HepG2 (cell line): Measurements from ENCODE around the gene FHIT. TPM values are rescaled to one million over a fixed set of nuclear protein-coding genes. Genes with fewer than 3 reads are reported as not detected.

ENCODE experiments used
- ATAC-seq: fragments of 200-7000 bp; cut with Tn5 transposase; 3 replicates; pipeline ENCODE4 v1.9.1; 2020; ENCODE audit warnings: mild to moderate bottlenecking, moderate library complexity
- BruUV-seq: library from RNA; stranded (reverse); fragments of 400-500 nt; replicated peaks from 2 replicates; lab custom pipeline; 2021; lab: Mats Ljungman, UMichigan
- CTCF ChIA-PET: fragments of 300-600 bp; formaldehyde crosslinking; extraction: SDS; loops from one replicate; lab custom pipeline; 2021; ENCODE audit warnings: low total read pairs, inconsistent platforms, low intra/inter-chr PET ratio; lab: Yijun Ruan, JAX
- POLR2A ChIA-PET: fragments of 350-600 bp; sonication (Branson Sonifier 250); formaldehyde crosslinking; loops from one replicate; lab custom pipeline; 2020; ENCODE audit warnings: antibody characterized with exemption, inconsistent platforms; lab: Yijun Ruan, JAX
- DNase-seq: peaks from one replicate; pipeline ENCODE4 v3.0.0-alpha.2; 2015; ENCODE audit warnings: low spot score
- FAIRE-seq: peaks from 3 replicates; lab custom pipeline; 2011; peaks lifted over from hg19 to GRCh38; lab: Jason Lieb, UNC
- H2AFZ ChIP-seq: one replicate; pipeline ENCODE4 v1.6.1; 2011; ENCODE audit warnings: low read length, inconsistent platforms
- H3K27ac ChIP-seq: fragments of 300-600 bp; 3 replicates; pipeline ENCODE4 v1.8.0; 2011; ENCODE audit warnings: mixed run types, mild to moderate bottlenecking, mixed read lengths, low read length, inconsistent platforms; ENCODE audit not compliant: insufficient read depth; ENCODE audit errors: extremely low read length
- H3K27me3 ChIP-seq, 2 experiments: fragments of 200-600 bp in 1 of 2; 2 replicates in 1 of 2; 3 replicates in 1 of 2; pipeline versions ENCODE4 v1.6.0 to v1.8.0; 2011; ENCODE audit warnings: low read length in 2 of 2, mild to moderate bottlenecking in 2 of 2, moderate library complexity in 2 of 2, inconsistent platforms in 1 of 2; ENCODE audit not compliant: insufficient read depth in 2 of 2, control insufficient read depth in 1 of 2
- H3K36me3 ChIP-seq, 2 experiments: fragments of 200-600 bp in 1 of 2; replicated peaks in 1 of 2; 2 replicates in 1 of 2; 3 replicates in 1 of 2; pipeline versions ENCODE4 v1.5.1 to v1.8.0; 2011; ENCODE audit warnings: low read length in 2 of 2, inconsistent platforms in 1 of 2; ENCODE audit not compliant: insufficient read depth in 2 of 2, control insufficient read depth in 1 of 2
- H3K4me1 ChIP-seq: 2 replicates; pipeline ENCODE4 v1.5.1; 2012; ENCODE audit warnings: low read length, inconsistent platforms; ENCODE audit not compliant: insufficient read depth
- H3K4me2 ChIP-seq: 2 replicates; pipeline ENCODE4 v1.6.0; 2011; ENCODE audit warnings: low read depth, low read length, inconsistent platforms
- H3K4me3 ChIP-seq, 3 experiments: fragments of 200-600 bp in 1 of 3; sonication (generic), shearing (Covaris generic) in 1 of 3; replicated peaks in 1 of 3; 2 replicates each; pipeline ENCODE4 v1.5.1; 2011 to 2016; ENCODE audit warnings: low read length in 3 of 3, inconsistent platforms in 2 of 3, low read depth in 2 of 3, mild to moderate bottlenecking in 2 of 3, control low read depth in 1 of 3, mixed read lengths in 1 of 3; ENCODE audit not compliant: insufficient read depth in 1 of 3
- H3K79me2 ChIP-seq: one replicate; pipeline ENCODE4 v1.6.1; 2011; ENCODE audit warnings: low read length, inconsistent platforms; ENCODE audit not compliant: insufficient read depth
- H3K9ac ChIP-seq: 2 replicates; pipeline ENCODE4 v1.6.0; 2011; ENCODE audit warnings: mild to moderate bottlenecking, low read depth, low read length, inconsistent platforms; ENCODE audit not compliant: insufficient read depth
- H3K9me3 ChIP-seq: 2 replicates; pipeline ENCODE4 v1.5.1; 2012; ENCODE audit warnings: mild to moderate bottlenecking, low read length
- H4K20me1 ChIP-seq: 2 replicates; pipeline ENCODE4 v1.6.0; 2011; ENCODE audit warnings: inconsistent platforms, mild to moderate bottlenecking, low read length, moderate library complexity; ENCODE audit not compliant: insufficient read depth
- GTF3A ChIP-seq: sonication (generic); formaldehyde crosslinking; conservative IDR thresholded peaks from 2 replicates; pipeline ENCODE4 v1.4.0; 2020; ENCODE audit warnings: mild to moderate bottlenecking, missing genetic modification reagents
- HCFC1 ChIP-seq: fragments of 150-350 bp; IDR thresholded peaks from 2 replicates; pipeline ENCODE4 v1.6.1; 2014; ENCODE audit warnings: low read depth, low read length
- MAFF ChIP-seq: IDR thresholded peaks from 2 replicates; pipeline ENCODE4 v1.6.1; 2011; ENCODE audit warnings: low read depth, low read length, improper control_type of control experiment
- MAFK ChIP-seq, 2 experiments: IDR thresholded peaks in 1 of 2; conservative IDR thresholded peaks in 1 of 2; 2 replicates each; pipeline ENCODE4 v1.6.1; 2011; ENCODE audit warnings: improper control_type of control experiment in 2 of 2, low read length in 2 of 2
- MTA3 ChIP-seq: sonication (generic); formaldehyde crosslinking; IDR thresholded peaks from 2 replicates; pipeline ENCODE4 v1.4.0; 2020; ENCODE audit warnings: missing genetic modification reagents
- MXD4 ChIP-seq: IDR thresholded peaks from 2 replicates; pipeline ENCODE4 v1.6.1; 2016; ENCODE audit warnings: mild to moderate bottlenecking, missing biosample characterization, missing genetic modification reagents
- PHF8 ChIP-seq: sonication (generic); formaldehyde crosslinking; IDR thresholded peaks from 2 replicates; pipeline ENCODE4 v1.5.0; 2020; ENCODE audit warnings: missing genetic modification reagents
- SIX4 ChIP-seq: sonication (generic); formaldehyde crosslinking; IDR thresholded peaks from 2 replicates; pipeline ENCODE4 v1.4.0; 2020; ENCODE audit warnings: missing genetic modification reagents
- ZBTB37 ChIP-seq: sonication (generic); formaldehyde crosslinking; IDR thresholded peaks from 2 replicates; pipeline ENCODE4 v1.4.0; 2020; ENCODE audit warnings: mild to moderate bottlenecking, missing genetic modification reagents
- ZFP36L2 ChIP-seq: sonication (generic); formaldehyde crosslinking; IDR thresholded peaks from 2 replicates; pipeline ENCODE4 v1.4.0; 2020; ENCODE audit warnings: missing genetic modification reagents
- ZNF138 ChIP-seq: sonication (generic); formaldehyde crosslinking; IDR thresholded peaks from 2 replicates; pipeline ENCODE4 v1.5.0; 2020; ENCODE audit warnings: mild to moderate bottlenecking, low read depth, missing genetic modification reagents
- ZNF282 ChIP-seq: fragments of 450-650 bp; IDR thresholded peaks from 2 replicates; pipeline ENCODE4 v1.6.1; 2018; ENCODE audit not compliant: partially characterized antibody
- ZNF350 ChIP-seq: sonication (generic); formaldehyde crosslinking; IDR thresholded peaks from 2 replicates; pipeline ENCODE4 v1.4.0; 2020; ENCODE audit warnings: mild to moderate bottlenecking, low read depth, missing genetic modification reagents, borderline replicate concordance
- ZNF451 ChIP-seq: sonication (generic); formaldehyde crosslinking; IDR thresholded peaks from 2 replicates; pipeline ENCODE4 v1.5.0; 2020; ENCODE audit warnings: mild to moderate bottlenecking, missing genetic modification reagents
- ZNF576 ChIP-seq: sonication (generic); formaldehyde crosslinking; IDR thresholded peaks from 2 replicates; pipeline ENCODE4 v1.4.0; 2020; ENCODE audit warnings: mild to moderate bottlenecking, missing genetic modification reagents
- ZNF580 ChIP-seq: IDR thresholded peaks from 2 replicates; pipeline ENCODE4 v1.6.1; 2016; ENCODE audit warnings: low read depth, borderline replicate concordance
- WGBS: methylation state at CpG from one replicate; pipeline ENCODE4 v1.1.6; 2017; ENCODE audit warnings: low lambda C conversion rate; 5-methylcytosine and 5-hydroxymethylcytosine counted together
- in situ Hi-C: cut with HindIII; loops from 2 replicates; pipeline ENCODE4 v1.10.0; 2017; ENCODE audit warnings: low pct_unique_long_range_greater_than_20kb; ENCODE audit not compliant: extremely low pct_ligation_motif_present
- intact Hi-C: fragments of 100-400 bp; cut with micrococcal nuclease; formaldehyde crosslinking; loops from one replicate; pipeline ENCODE4 v1.10.0; 2022; ENCODE audit not compliant: unreplicated experiment
- polyA plus RNA-seq, 8 experiments: library from polyadenylated mRNA; depleted of rRNA in 3 of 8; stranded (reverse) in 7 of 8; unstranded in 1 of 8; fragments of >200 nt; fragmentation: Illumina TruSeq in 4 of 8; extraction: Trizol in 4 of 8; gene quantifications; 2 replicates each; pipeline versions ENCODE4 v1.2.1 to v1.2.3, GENCODE V29; 2011 to 2016; ENCODE audit warnings: low read depth in 4 of 8, missing spikeins in 1 of 8, mixed read lengths in 1 of 8; ENCODE audit not compliant: insufficient read depth in 1 of 8
- total RNA-seq, 5 experiments: library from RNA; depleted of rRNA; stranded (reverse); fragments of >200 nt; fragmentation: Illumina TruSeq; extraction: Trizol; gene quantifications; 2 replicates each; pipeline ENCODE4 v1.2.3, GENCODE V29; 2016; ENCODE audit warnings: low read depth in 1 of 5

The FHIT gene
- total and polyA plus RNA-seq, 2 of the 13 experiments (the other 11 are each of a cell fraction or from before 2014, with no cell fraction given) = 4.0 to 4.6 TPM

GRCh38 chr3:60703956-60704736, 547.1 kb downstream of the FHIT start:
- Histone ChIP-seq H3K4me3 (no peak overlapping the region), H3K79me2 (no peaks in the 10 kb centered on the region), H3K9ac (no peak overlapping the region), H3K9me3 (no peaks in the 10 kb centered on the region), H3K27ac (no peak overlapping the region), H3K27me3 (no peaks in the 10 kb centered on the region), H3K4me1 (no peaks in the 10 kb centered on the region), H4K20me1 (no peaks in the 10 kb centered on the region), H3K36me3 (no peaks in the 10 kb centered on the region), H3K4me2 (no peak overlapping the region), H2AFZ (no peak overlapping the region)
- TF ChIP-seq ZBTB37 = no peak
- TF ChIP-seq MAFF = peak; percentile 94
- no peak for TF ChIP-seq ZNF350 (CRISPR knock-in tag)
- peak; percentile 90 to 96 for TF ChIP-seq MAFK (conservative IDR thresholded peaks at IDR 0.05 in 1 of 2, IDR thresholded peaks at IDR 0.05 in 1 of 2; ENCODE audit: low read length in 2 of 2)
- ChIA-PET POLR2A (no interaction called here), CTCF (no interaction called here)
- DNase-seq (no peak), FAIRE-seq (no peak), ATAC-seq (no peak)
- in situ Hi-C loops = no loop called here
- WGBS = 49% methylated on average over 3 of the region's 3 CpGs
- no TSS peak for BruUV-seq
- intact Hi-C loops = no loop called here

GRCh38 chr3:60703008-60703407, 548.2 kb downstream of the FHIT start:
- ChIA-PET POLR2A (no interaction called here), CTCF (no interaction called here)
- H3K4me2 ChIP-seq = no peak overlapping the region
- no peak for DNase-seq
- H3K9me3 ChIP-seq = no peaks in the 10 kb centered on the region
- no peak overlapping the region for H3K4me3 ChIP-seq
- FAIRE-seq = no peak
- no peaks in the 10 kb centered on the region for H3K4me1 ChIP-seq
- no peaks in the 10 kb centered on the region for H3K36me3 ChIP-seq
- H3K27me3 ChIP-seq = no peaks in the 10 kb centered on the region
- H3K79me2 ChIP-seq = no peaks in the 10 kb centered on the region
- 57% methylated on average over 3 of the region's 3 CpGs for WGBS
- H3K27ac ChIP-seq = no peak overlapping the region
- in situ Hi-C loops (no loop called here), intact Hi-C loops (no loop called here)
- H2AFZ ChIP-seq = no peak overlapping the region
- no peaks in the 10 kb centered on the region for H4K20me1 ChIP-seq
- no TSS peak for BruUV-seq
- ATAC-seq = no peak
- no peak overlapping the region for H3K9ac ChIP-seq
- TF ChIP-seq HCFC1 = no peak
- TF ChIP-seq ZFP36L2 (CRISPR knock-in tag) = no peak
- TF ChIP-seq GTF3A (CRISPR knock-in tag) = no peak
- TF ChIP-seq MTA3 (CRISPR knock-in tag) = no peak
- no peak for TF ChIP-seq PHF8 (CRISPR knock-in tag)
- TF ChIP-seq ZNF576 = no peak
- TF ChIP-seq ZNF282 = no peak
- no peak for TF ChIP-seq SIX4
- TF ChIP-seq ZNF138 (CRISPR knock-in tag) = no peak
- no peak for TF ChIP-seq ZNF451 (CRISPR knock-in tag)
- no peak for TF ChIP-seq MXD4 (CRISPR knock-in tag)
- TF ChIP-seq ZNF580 (CRISPR knock-in tag) = no peak
